ENCODE data around the gene MGAT5.

MGAT5 gene

DNA sequence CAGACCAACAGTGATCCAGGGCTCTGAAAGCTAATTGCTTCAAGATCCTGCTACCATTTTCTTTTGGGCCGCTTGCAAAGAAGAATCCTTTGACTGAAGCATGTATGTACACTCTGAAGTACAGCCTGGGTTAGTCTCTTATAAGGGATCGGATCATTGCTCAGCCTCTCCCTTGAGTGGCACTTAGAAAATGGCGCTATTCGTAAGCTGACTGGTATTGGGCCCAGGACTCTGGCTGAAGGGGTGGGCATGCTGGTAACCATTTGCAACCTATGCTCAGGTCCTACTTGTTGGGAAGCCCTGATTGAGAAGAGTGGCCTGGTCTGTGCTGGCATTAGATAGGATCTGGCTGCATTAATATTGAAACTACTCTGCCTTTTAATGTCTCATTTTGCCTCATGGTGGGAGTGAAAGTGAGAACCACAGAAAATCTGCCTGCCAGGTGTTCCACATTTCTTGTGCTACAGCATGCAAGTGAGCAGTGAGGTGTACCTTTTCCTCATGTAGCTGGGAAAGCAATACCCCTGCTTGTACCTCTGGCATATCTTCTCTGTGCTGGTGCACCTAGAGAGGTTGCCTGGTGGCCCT, 661 bp upstream of the MGAT5 start:
- no peak overlapping the region for H3K4me2 ChIP-seq (ENCODE audit: low read length)
- H3K27ac ChIP-seq = no peak overlapping the region
- no peak overlapping the region for H3K9ac ChIP-seq
- TF ChIP-seq CTCF (IDR thresholded peaks at IDR 0.05) = no peak
- no peaks in the 10 kb centered on the region for H3K27me3 ChIP-seq (ENCODE audit: control insufficient read depth, insufficient read depth, low read length)
- H3K4me3 ChIP-seq (ENCODE audit: low read depth, low read length) = no peak overlapping the region
- no peaks in the 10 kb centered on the region for H3K36me3 ChIP-seq (ENCODE audit: control insufficient read depth, insufficient read depth, low read length)
- H3K79me2 ChIP-seq = peaks cover 27% of the 10 kb centered on the region
- H2AFZ ChIP-seq = no peak overlapping the region
- peaks cover 7% of the 10 kb centered on the region for H3K4me1 ChIP-seq
- no peaks in the 10 kb centered on the region for H3K9me3 ChIP-seq (ENCODE audit: control insufficient read depth, low read length)

DNA sequence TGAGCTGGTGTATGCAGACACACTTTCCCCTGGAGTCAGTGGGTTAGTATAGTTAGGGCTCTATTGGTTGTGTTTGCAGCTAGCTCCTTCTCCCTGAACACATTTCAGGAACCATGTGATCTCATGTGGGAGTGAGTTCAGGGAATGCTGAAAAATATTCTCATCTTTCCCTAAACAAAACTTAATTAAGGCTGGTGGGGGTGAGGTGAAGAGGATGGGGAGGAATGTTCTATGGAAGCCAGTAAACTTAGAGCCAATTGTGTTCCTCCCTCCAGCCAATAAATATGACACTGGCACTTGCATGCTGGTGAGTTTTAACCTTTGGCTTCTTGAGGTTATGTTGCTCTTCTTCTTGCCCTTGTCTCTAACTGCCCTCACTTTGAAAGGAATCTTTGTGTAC, 952 bp downstream of the MGAT5 start:
- Histone ChIP-seq H3K4me1 (peaks cover 7% of the 10 kb centered on the region), H3K9me3 (ENCODE audit: control insufficient read depth, low read length) (no peaks in the 10 kb centered on the region), H2AFZ (no peak overlapping the region), H3K4me2 (ENCODE audit: low read length) (no peak overlapping the region), H3K4me3 (ENCODE audit: low read depth, low read length) (no peak overlapping the region), H3K9ac (no peak overlapping the region), H3K79me2 (peaks cover 18% of the 10 kb centered on the region), H3K36me3 (ENCODE audit: control insufficient read depth, insufficient read depth, low read length) (no peaks in the 10 kb centered on the region), H3K27me3 (ENCODE audit: control insufficient read depth, insufficient read depth, low read length) (no peaks in the 10 kb centered on the region), H3K27ac (no peak overlapping the region)
- no peak for TF ChIP-seq CTCF (IDR thresholded peaks at IDR 0.05)

DNA sequence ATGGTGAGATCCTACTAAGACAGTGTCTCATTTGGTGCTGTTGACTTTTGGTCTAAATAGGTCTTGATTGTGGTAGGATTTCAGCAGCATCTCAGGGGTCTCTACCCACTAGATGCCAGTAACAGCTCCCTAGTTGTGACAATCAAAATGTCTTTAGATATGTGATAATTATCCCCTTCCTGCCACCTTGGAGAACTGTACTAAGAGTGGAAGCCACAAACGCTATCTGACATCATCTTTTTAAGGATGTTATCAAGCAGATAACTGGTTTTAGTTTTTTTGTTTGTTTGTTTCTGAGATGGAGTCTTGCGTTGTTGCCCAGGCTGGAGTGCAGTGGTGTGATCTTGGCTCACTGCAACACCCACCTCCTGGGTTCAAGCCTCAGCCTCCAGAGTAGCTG, 3.1 kb downstream of the MGAT5 start:
- Histone ChIP-seq H3K9me3 (ENCODE audit: control insufficient read depth, low read length) (no peaks in the 10 kb centered on the region), H3K27me3 (ENCODE audit: control insufficient read depth, insufficient read depth, low read length) (no peaks in the 10 kb centered on the region), H3K36me3 (ENCODE audit: control insufficient read depth, insufficient read depth, low read length) (no peaks in the 10 kb centered on the region), H3K27ac (no peak overlapping the region), H3K4me2 (ENCODE audit: low read length) (no peak overlapping the region), H2AFZ (no peak overlapping the region), H3K9ac (no peak overlapping the region), H3K4me1 (peaks cover 7% of the 10 kb centered on the region), H3K79me2 (peaks cover 9% of the 10 kb centered on the region), H3K4me3 (ENCODE audit: low read depth, low read length) (no peak overlapping the region)
- TF ChIP-seq CTCF (IDR thresholded peaks at IDR 0.05) = no peak

DNA sequence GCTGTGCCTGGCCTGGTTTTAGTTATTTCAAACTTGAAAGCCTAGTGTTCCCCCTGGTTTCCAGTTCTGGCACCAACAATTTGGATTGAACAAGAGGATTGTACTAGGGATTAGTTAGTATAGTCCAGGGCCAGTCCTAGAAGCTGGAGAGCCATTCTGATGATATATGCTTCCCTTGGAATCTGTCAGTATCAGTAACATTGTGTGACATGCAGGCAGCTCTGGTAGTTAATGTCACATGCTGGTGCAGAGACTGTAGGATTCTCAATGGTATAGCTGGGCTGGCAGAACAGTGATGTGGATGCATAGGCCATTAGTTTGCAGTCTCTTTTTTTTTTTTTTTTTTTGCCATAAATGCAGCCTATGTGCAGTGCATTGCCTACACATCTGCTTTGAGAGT, 3.6 kb downstream of the MGAT5 start:
- Histone ChIP-seq H3K79me2 (peaks cover 9% of the 10 kb centered on the region), H3K4me2 (ENCODE audit: low read length) (no peak overlapping the region), H3K27me3 (ENCODE audit: control insufficient read depth, insufficient read depth, low read length) (no peaks in the 10 kb centered on the region), H3K36me3 (ENCODE audit: control insufficient read depth, insufficient read depth, low read length) (no peaks in the 10 kb centered on the region), H3K4me1 (peaks cover 7% of the 10 kb centered on the region), H3K9ac (no peak overlapping the region), H3K9me3 (ENCODE audit: control insufficient read depth, low read length) (no peaks in the 10 kb centered on the region), H3K27ac (no peak overlapping the region), H2AFZ (no peak overlapping the region), H3K4me3 (ENCODE audit: low read depth, low read length) (no peak overlapping the region)
- TF ChIP-seq CTCF (IDR thresholded peaks at IDR 0.05) = no peak

DNA sequence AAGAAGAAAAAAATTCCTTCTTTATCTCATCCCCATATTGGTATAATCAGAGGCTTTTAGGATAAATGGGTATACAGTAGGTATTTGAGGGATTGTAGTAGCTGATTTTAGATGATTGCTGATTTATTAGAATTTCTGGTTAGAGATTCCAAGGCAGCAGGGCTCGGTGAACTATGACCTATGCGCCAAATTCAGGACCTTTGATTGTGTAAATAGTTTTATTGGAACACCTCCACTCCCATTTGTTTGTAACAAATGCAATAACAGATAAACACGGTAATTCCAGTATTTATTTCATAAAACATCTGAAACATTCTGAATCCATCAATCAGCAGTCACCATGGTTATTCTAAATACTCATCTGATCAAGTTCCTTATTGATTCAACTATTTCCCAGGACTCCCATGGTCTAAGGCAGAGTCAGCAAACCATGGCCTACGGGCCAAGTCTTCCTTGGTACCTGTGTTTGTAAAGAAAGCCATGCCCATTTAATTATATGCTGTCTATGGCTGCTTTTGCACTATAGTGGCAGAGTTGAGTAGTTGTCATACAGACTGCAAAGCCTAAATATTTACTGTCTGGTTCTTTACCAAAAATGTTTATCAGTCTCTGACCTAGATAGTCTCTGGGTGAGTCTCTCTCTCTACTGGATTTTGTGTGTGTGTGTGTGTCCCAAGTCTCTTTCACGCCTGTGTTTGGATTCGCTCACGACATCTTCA, 4.3 kb downstream of the MGAT5 start:
- no peaks in the 10 kb centered on the region for H3K27me3 ChIP-seq (ENCODE audit: control insufficient read depth, insufficient read depth, low read length)
- H3K4me1 ChIP-seq = peaks cover 10% of the 10 kb centered on the region
- no peak for TF ChIP-seq CTCF (IDR thresholded peaks at IDR 0.05)
- no peak overlapping the region for H3K4me2 ChIP-seq (ENCODE audit: low read length)
- H3K36me3 ChIP-seq (ENCODE audit: control insufficient read depth, insufficient read depth, low read length) = no peaks in the 10 kb centered on the region
- no peak overlapping the region for H3K4me3 ChIP-seq (ENCODE audit: low read depth, low read length)
- peaks cover 9% of the 10 kb centered on the region for H3K79me2 ChIP-seq
- H3K9me3 ChIP-seq (ENCODE audit: control insufficient read depth, low read length) = no peaks in the 10 kb centered on the region
- no peak overlapping the region for H3K9ac ChIP-seq
- no peak overlapping the region for H2AFZ ChIP-seq
- no peak overlapping the region for H3K27ac ChIP-seq

All from parathyroid adenoma (tissue), 2 donors.